ENCODE measurements around the gene ATP2A1.
"Not testable (repeated sequence)": the region's sequence is repeated elsewhere in the genome, so short reads cannot be mapped to it uniquely, and the experiment has no call there.

The ATP2A1 gene

GRCh38 chr16:28882551-28883160, 4.4 kb downstream of the ATP2A1 start:
- no peak for DNase-seq (ENCODE audit: low read depth)
- H3K4me3 ChIP-seq (ENCODE audit: low read depth, low read length) = no peak overlapping the region
- TF ChIP-seq POLR2A (IDR thresholded peaks at IDR 0.05; ENCODE audit: extremely low read depth, insufficient read length) (no peak), MYC (IDR thresholded peaks at IDR 0.05; ENCODE audit: low read depth, low read length) (no peak), MAX (IDR thresholded peaks at IDR 0.05; ENCODE audit: low read depth, low read length) (no peak)
- TF ChIP-seq, protein P1, sequence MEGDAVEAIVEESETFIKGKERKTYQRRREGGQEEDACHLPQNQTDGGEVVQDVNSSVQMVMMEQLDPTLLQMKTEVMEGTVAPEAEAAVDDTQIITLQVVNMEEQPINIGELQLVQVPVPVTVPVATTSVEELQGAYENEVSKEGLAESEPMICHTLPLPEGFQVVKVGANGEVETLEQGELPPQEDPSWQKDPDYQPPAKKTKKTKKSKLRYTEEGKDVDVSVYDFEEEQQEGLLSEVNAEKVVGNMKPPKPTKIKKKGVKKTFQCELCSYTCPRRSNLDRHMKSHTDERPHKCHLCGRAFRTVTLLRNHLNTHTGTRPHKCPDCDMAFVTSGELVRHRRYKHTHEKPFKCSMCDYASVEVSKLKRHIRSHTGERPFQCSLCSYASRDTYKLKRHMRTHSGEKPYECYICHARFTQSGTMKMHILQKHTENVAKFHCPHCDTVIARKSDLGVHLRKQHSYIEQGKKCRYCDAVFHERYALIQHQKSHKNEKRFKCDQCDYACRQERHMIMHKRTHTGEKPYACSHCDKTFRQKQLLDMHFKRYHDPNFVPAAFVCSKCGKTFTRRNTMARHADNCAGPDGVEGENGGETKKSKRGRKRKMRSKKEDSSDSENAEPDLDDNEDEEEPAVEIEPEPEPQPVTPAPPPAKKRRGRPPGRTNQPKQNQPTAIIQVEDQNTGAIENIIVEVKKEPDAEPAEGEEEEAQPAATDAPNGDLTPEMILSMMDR (IDR thresholded peaks at IDR 0.05; ENCODE audit: low read depth, low read length) = no peak

DNA sequence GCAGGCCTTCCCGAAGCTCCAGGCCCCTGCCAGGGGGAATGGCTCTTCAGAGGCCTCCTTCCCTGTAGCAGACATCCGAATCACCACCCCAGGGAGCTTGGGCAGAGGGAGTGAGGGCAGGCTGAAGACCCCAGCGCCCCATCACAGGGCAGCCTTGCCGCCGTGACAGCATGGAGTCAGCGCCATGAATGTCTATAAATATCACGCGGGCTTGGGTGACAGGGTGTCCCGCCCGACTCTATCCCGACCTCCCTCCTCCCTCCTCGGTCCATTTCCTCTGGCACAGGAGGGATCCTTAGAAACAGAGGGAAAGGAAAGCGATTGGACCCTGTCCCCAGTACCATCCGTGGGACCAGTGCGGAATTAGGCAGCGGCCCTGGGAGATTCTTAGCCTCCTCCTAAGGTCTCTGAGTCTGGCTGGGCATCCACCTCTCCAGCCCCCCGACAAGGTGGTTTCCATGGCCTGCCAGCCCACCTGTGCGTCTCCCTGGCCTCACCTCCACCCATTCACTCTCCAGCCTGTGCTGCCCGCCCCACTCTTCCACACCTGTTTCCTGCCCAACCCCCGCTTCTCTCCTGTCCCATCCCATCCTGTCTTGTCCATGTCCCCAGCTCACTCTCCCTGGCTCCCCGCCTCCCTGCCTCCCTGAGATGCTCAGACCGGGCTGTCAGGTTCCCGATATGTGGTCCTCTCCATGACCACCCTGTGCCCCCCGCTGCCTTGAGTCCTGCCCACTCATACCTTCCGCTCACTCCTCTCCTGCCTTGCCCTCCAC, 5.1 kb downstream of the ATP2A1 start:
- DNase-seq (ENCODE audit: low read depth) = no peak
- TF ChIP-seq MAX (IDR thresholded peaks at IDR 0.05; ENCODE audit: low read depth, low read length) = no peak
- TF ChIP-seq, protein P1 (IDR thresholded peaks at IDR 0.05; ENCODE audit: low read depth, low read length) = no peak
- no peak for TF ChIP-seq POLR2A (IDR thresholded peaks at IDR 0.05; ENCODE audit: extremely low read depth, insufficient read length)
- TF ChIP-seq MYC (IDR thresholded peaks at IDR 0.05; ENCODE audit: low read depth, low read length) = no peak
- no peak overlapping the region for H3K4me3 ChIP-seq (ENCODE audit: low read depth, low read length)

DNA sequence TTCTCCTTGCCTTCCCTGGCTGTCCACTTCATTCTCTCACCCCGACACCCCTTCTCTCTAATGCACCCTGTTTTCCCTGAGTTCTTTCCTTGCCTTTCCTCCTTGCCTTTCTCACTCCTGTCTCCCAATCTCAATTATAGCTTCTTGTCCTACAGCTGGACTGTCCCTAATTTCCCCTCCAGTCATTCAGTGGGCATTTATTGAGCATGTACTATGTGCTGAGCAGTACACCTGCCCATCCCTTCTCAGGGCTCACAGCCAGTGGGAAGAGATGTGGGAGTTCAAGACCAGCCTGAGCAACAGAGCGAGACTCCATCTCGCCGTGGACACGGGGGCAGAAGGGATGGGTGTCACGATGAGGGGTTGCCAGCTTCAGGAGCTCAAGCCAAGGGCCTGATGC, 5.8 kb downstream of the ATP2A1 start:
- no peak overlapping the region for H3K4me3 ChIP-seq (ENCODE audit: low read depth, low read length)
- DNase-seq (ENCODE audit: low read depth) = no peak
- TF ChIP-seq POLR2A (IDR thresholded peaks at IDR 0.05; ENCODE audit: extremely low read depth, insufficient read length) (no peak), MAX (IDR thresholded peaks at IDR 0.05; ENCODE audit: low read depth, low read length) (no peak), MYC (IDR thresholded peaks at IDR 0.05; ENCODE audit: low read depth, low read length) (no peak)
- TF ChIP-seq, protein P1 (IDR thresholded peaks at IDR 0.05; ENCODE audit: low read depth, low read length) = no peak

DNA sequence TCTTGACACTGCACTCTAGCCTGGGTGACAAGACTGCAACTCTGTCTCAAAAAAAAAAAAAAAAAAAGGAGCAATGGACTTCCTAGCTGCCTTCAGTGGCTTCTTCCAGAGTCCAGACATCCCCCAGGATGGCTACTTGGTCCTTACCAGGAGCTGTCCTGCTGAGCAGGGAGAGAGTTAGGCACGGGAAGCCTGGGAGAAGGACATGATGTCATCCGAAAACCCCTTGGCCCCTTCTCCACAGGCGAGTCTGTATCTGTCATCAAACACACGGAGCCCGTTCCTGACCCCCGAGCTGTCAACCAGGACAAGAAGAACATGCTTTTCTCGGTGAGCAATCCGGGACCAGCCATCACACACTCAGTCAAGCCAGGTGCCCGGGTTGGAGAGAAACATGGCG, 8.7 kb downstream of the ATP2A1 start:
- no peak for DNase-seq (ENCODE audit: low read depth)

GRCh38 chr16:28890355-28890754, 12.1 kb downstream of the ATP2A1 start:
- not testable (repeated sequence) for H3K4me3 ChIP-seq (ENCODE audit: low read depth, low read length); DNase-seq (ENCODE audit: low read depth)

More for the DNA sequence above, 8.7 kb downstream of the ATP2A1 start:
- TF ChIP-seq, protein P1 (IDR thresholded peaks at IDR 0.05; ENCODE audit: low read depth, low read length) = no peak
- TF ChIP-seq MAX (IDR thresholded peaks at IDR 0.05; ENCODE audit: low read depth, low read length) (no peak), POLR2A (IDR thresholded peaks at IDR 0.05; ENCODE audit: extremely low read depth, insufficient read length) (no peak), MYC (IDR thresholded peaks at IDR 0.05; ENCODE audit: low read depth, low read length) (no peak)
- no peak overlapping the region for H3K4me3 ChIP-seq (ENCODE audit: low read depth, low read length)

DNA sequence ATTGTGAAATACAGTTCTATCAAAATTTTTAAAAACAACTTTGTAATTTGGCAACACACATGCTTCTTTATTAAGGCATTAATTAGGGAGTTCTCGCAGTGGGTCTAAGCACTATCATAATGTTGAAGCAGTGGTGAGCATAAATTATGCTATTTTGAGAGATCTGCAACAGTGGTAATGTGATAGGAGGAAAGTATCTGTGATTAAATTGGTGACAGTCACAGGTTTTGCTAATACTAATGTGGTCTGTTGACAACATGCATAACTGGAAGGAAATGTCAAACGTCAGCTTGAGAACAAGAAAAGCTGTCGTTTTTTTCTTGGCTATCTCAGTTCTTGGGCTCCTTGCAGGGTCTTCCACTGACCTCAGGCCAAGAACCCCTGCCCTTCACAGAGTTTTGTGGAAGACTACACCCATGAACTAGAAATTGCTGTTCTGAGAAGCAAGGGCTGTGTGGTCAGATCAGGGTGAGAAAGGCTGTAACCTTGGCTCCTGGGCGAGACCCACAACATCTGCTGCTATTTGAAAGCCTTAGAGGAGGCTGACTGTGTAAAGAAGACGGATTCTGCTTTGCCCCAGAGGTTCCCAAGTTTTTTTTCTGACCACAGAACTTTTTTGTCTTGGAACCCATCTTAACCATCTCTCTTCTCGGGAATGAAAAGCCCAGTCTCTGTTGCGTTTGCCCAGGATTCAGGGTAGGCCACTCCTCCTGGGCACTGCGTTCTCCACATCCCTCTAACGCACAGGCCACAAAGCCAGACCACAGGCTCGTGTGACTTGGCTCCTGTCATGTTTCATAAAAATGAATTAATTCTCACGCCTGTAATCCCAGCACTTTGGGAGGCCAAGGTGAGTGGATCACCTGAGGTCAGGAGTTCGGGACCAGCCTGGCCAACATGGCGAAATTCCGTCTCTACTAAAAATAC, 13.9 kb downstream of the ATP2A1 start:
- no peak overlapping the region for H3K4me3 ChIP-seq (ENCODE audit: low read depth, low read length)
- TF ChIP-seq POLR2A (IDR thresholded peaks at IDR 0.05; ENCODE audit: extremely low read depth, insufficient read length) = no peak
- TF ChIP-seq MYC (IDR thresholded peaks at IDR 0.05; ENCODE audit: low read depth, low read length) = no peak
- TF ChIP-seq, protein P1 (IDR thresholded peaks at IDR 0.05; ENCODE audit: low read depth, low read length) = no peak
- no peak for DNase-seq (ENCODE audit: low read depth)
